ENCODE results near the gene TMC6. TPM values are rescaled to one million over a fixed set of nuclear protein-coding genes. Genes with fewer than 3 reads are reported as not detected.

The TMC6 gene
- total RNA-seq, 4 donors from 2014 or later, result 0.27 to 4.9 (median 2.6) TPM

DNA sequence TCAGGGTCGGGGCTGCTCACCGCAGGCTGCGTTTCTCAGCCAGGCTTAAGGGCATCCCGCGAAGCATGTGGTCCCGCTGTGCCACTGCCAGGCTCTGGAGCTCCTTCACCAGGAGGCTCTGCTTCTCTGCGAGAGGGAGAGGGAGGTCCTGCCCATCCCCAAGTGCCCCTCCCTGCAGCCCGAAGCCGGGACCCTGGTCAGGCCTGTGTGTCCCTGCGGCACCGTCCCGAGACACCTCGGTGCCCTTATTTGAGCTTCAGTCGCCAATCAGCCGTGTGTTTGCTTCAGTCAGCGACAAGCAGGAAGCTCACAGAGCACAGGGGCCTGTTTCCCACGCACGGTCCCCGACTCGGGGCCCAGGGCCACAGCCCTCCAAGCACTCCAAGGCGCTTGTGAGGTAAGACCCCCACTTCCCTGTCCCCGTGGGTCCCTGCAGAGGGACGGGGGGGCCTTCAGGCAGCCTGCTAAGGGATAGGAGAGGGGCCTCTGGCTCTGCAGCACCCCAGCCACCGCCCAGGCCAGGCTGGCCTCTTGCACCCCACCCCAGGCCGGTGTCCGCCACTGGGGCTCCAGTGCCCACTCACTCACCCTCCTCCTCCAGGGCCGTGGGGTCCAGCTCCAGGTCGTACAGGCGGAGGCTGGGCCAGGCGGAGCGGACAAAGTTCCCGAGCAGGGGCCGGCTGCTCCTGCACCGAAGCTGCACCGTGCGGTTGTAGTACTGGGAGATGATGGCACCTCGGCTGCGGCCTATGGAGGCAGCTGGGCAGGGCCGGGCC, 3.2 kb downstream of the TMC6 start:
- ATAC-seq, result no peak

DNA sequence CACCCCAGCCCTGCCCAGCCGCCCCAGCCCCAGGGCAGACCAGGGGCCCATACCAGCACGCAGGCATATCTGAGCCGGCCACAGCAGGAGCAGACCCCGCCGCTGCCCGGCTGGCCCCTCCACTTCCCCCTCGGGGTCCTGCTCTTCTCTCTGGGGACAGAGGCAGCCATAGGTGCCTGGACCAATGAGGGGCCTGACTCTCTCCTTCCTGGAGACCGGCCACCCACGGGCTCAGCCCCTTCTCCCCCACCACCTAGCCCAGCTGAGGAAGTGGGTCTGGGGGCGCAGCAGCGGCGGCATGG, 3.8 kb downstream of the TMC6 start:
- Histone ChIP-seq H3K4me3 (no peak overlapping the region), H3K4me1 (peaks cover 5 to 24% of the 10 kb centered on the region in 2 donors), H3K36me3 (no peaks in the 10 kb centered on the region), H3K27me3 (peaks cover 13 to 23% (median 16%) of the 10 kb centered on the region in 3 donors), H3K27ac (no peak overlapping the region), H3K9me3 (no peaks in the 10 kb centered on the region)
- in situ Hi-C loops (cut with MboI; ENCODE audit: low sequenced_read_pairs in 4 of 4) (no loop called here), intact Hi-C loops (cut with DNase I; ENCODE audit: low total_unique reads) (no loop called here)
- DNase-seq (no peak), ATAC-seq (no peak)
- TF ChIP-seq CTCF (IDR thresholded peaks at IDR 0.05 in 4 of 5, conservative IDR thresholded peaks at IDR 0.05 in 1 of 5), result no peak

More for the DNA sequence above, 3.2 kb downstream of the TMC6 start:
- H3K27me3 ChIP-seq, result peaks cover 13 to 28% (median 18%) of the 10 kb centered on the region in 3 donors
- in situ Hi-C loops (cut with MboI; ENCODE audit: low sequenced_read_pairs in 4 of 4) (no loop called here), intact Hi-C loops (cut with DNase I; ENCODE audit: low total_unique reads) (no loop called here)
- H3K9me3 ChIP-seq, result no peaks in the 10 kb centered on the region
- no peaks in the 10 kb centered on the region for H3K36me3 ChIP-seq
- peaks cover 5 to 24% of the 10 kb centered on the region in 2 donors for H3K4me1 ChIP-seq
- TF ChIP-seq POLR2A (IDR thresholded peaks at IDR 0.05) (no peak), CTCF (IDR thresholded peaks at IDR 0.05 in 4 of 5, conservative IDR thresholded peaks at IDR 0.05 in 1 of 5) (no peak)
- peak overlapping the region in 3 of 4 donors; percentile 7 to 73 (median 68) for H3K27ac ChIP-seq
- H3K4me3 ChIP-seq, result no peak overlapping the region
- no peak for DNase-seq

GRCh38 chr17:78124081-78124835, 4.3 kb downstream of the TMC6 start:
- intact Hi-C loops (cut with DNase I; ENCODE audit: low total_unique reads), result no loop called here
- H3K9me3 ChIP-seq, result no peaks in the 10 kb centered on the region
- peaks cover 5 to 24% of the 10 kb centered on the region in 2 donors for H3K4me1 ChIP-seq
- no peak overlapping the region for H3K4me3 ChIP-seq
- no peaks in the 10 kb centered on the region for H3K36me3 ChIP-seq
- TF ChIP-seq POLR2A (IDR thresholded peaks at IDR 0.05), result no peak
- TF ChIP-seq CTCF (IDR thresholded peaks at IDR 0.05 in 4 of 5, conservative IDR thresholded peaks at IDR 0.05 in 1 of 5), result no peak
- H3K27ac ChIP-seq, result no peak overlapping the region
- H3K27me3 ChIP-seq, result peaks cover 11 to 20% (median 13%) of the 10 kb centered on the region in 3 donors
- DNase-seq (no peak), ATAC-seq (no peak)
- in situ Hi-C loops (cut with MboI; ENCODE audit: low sequenced_read_pairs in 4 of 4), result no loop called here

- no peak for TF ChIP-seq CTCF (IDR thresholded peaks at IDR 0.05 in 4 of 5, conservative IDR thresholded peaks at IDR 0.05 in 1 of 5)
- TF ChIP-seq POLR2A (IDR thresholded peaks at IDR 0.05), result no peak
- Histone ChIP-seq H3K9me3 (no peaks in the 10 kb centered on the region), H3K27ac (no peak overlapping the region), H3K4me1 (peaks cover 5 to 21% of the 10 kb centered on the region in 2 donors), H3K4me3 (no peak overlapping the region), H3K27me3 (peaks cover 8 to 14% (median 10%) of the 10 kb centered on the region in 3 donors), H3K36me3 (no peaks in the 10 kb centered on the region)
- no peak for DNase-seq
- intact Hi-C loops (cut with DNase I; ENCODE audit: low total_unique reads) (no loop called here), in situ Hi-C loops (cut with MboI; ENCODE audit: low sequenced_read_pairs in 4 of 4) (no loop called here)
- no peak for ATAC-seq
Observed at GRCh38 chr17:78123258-78123929, 5.2 kb downstream of the TMC6 start.
